Measurements from ENCODE around the gene BRD1.

DNA sequence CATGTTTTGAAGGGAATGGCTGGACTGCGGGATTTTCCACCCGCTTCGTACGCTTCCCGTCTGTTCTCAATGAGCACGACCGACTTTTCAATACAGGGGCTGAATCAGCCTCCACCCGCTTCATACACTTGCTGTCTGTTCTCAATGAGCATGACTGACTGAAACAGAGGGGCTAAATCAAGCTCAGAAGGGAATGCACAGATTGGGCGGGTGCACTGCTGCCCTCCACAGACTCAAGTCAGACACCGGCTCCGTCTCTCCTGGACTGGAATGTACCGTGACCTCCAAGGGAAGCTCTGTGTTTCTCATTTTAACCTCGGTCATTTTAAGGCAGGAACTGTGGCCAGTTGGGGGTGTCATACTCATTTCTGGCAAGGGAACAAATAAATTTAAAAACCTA, 48.5 kb downstream of the BRD1 start:
- TF ChIP-seq, protein P1, sequence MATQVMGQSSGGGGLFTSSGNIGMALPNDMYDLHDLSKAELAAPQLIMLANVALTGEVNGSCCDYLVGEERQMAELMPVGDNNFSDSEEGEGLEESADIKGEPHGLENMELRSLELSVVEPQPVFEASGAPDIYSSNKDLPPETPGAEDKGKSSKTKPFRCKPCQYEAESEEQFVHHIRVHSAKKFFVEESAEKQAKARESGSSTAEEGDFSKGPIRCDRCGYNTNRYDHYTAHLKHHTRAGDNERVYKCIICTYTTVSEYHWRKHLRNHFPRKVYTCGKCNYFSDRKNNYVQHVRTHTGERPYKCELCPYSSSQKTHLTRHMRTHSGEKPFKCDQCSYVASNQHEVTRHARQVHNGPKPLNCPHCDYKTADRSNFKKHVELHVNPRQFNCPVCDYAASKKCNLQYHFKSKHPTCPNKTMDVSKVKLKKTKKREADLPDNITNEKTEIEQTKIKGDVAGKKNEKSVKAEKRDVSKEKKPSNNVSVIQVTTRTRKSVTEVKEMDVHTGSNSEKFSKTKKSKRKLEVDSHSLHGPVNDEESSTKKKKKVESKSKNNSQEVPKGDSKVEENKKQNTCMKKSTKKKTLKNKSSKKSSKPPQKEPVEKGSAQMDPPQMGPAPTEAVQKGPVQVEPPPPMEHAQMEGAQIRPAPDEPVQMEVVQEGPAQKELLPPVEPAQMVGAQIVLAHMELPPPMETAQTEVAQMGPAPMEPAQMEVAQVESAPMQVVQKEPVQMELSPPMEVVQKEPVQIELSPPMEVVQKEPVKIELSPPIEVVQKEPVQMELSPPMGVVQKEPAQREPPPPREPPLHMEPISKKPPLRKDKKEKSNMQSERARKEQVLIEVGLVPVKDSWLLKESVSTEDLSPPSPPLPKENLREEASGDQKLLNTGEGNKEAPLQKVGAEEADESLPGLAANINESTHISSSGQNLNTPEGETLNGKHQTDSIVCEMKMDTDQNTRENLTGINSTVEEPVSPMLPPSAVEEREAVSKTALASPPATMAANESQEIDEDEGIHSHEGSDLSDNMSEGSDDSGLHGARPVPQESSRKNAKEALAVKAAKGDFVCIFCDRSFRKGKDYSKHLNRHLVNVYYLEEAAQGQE (IDR thresholded peaks at IDR 0.05; ENCODE audit: unreplicated experiment): no peak
- TF ChIP-seq, protein P2, sequence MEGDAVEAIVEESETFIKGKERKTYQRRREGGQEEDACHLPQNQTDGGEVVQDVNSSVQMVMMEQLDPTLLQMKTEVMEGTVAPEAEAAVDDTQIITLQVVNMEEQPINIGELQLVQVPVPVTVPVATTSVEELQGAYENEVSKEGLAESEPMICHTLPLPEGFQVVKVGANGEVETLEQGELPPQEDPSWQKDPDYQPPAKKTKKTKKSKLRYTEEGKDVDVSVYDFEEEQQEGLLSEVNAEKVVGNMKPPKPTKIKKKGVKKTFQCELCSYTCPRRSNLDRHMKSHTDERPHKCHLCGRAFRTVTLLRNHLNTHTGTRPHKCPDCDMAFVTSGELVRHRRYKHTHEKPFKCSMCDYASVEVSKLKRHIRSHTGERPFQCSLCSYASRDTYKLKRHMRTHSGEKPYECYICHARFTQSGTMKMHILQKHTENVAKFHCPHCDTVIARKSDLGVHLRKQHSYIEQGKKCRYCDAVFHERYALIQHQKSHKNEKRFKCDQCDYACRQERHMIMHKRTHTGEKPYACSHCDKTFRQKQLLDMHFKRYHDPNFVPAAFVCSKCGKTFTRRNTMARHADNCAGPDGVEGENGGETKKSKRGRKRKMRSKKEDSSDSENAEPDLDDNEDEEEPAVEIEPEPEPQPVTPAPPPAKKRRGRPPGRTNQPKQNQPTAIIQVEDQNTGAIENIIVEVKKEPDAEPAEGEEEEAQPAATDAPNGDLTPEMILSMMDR (conservative IDR thresholded peaks at IDR 0.05; ENCODE audit: low read depth in 2 of 2): no peak

All from GM23338 (cell line).